ENCODE data around the gene UPF3A. TPM values are rescaled to one million over a fixed set of nuclear protein-coding genes. Genes with fewer than 3 reads are reported as not detected.

The UPF3A gene
- total and polyA plus RNA-seq, 2 experiments from 2014 or later: 45.0 to 174 TPM

DNA sequence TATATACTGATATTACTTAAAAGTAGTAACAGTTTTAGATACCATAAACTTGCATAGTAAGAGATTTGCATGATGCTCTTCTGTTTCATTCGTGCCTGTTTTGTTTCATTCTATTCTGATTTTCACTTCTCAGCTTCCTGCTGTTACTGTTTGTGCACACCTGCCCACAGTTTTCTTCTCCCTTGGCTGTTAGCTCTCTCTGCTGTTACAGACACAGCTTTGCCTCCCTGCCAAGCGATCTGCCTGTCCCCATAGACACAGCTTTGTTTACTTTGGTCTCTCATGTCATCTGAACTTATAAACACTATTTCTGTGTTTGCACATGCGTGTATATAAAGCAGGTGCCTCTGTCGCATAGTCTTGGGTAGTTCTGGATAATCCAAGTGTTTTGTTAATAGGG lies 21.4 kb upstream of the UPF3A start (continued):
- TF ChIP-seq, protein P1, sequence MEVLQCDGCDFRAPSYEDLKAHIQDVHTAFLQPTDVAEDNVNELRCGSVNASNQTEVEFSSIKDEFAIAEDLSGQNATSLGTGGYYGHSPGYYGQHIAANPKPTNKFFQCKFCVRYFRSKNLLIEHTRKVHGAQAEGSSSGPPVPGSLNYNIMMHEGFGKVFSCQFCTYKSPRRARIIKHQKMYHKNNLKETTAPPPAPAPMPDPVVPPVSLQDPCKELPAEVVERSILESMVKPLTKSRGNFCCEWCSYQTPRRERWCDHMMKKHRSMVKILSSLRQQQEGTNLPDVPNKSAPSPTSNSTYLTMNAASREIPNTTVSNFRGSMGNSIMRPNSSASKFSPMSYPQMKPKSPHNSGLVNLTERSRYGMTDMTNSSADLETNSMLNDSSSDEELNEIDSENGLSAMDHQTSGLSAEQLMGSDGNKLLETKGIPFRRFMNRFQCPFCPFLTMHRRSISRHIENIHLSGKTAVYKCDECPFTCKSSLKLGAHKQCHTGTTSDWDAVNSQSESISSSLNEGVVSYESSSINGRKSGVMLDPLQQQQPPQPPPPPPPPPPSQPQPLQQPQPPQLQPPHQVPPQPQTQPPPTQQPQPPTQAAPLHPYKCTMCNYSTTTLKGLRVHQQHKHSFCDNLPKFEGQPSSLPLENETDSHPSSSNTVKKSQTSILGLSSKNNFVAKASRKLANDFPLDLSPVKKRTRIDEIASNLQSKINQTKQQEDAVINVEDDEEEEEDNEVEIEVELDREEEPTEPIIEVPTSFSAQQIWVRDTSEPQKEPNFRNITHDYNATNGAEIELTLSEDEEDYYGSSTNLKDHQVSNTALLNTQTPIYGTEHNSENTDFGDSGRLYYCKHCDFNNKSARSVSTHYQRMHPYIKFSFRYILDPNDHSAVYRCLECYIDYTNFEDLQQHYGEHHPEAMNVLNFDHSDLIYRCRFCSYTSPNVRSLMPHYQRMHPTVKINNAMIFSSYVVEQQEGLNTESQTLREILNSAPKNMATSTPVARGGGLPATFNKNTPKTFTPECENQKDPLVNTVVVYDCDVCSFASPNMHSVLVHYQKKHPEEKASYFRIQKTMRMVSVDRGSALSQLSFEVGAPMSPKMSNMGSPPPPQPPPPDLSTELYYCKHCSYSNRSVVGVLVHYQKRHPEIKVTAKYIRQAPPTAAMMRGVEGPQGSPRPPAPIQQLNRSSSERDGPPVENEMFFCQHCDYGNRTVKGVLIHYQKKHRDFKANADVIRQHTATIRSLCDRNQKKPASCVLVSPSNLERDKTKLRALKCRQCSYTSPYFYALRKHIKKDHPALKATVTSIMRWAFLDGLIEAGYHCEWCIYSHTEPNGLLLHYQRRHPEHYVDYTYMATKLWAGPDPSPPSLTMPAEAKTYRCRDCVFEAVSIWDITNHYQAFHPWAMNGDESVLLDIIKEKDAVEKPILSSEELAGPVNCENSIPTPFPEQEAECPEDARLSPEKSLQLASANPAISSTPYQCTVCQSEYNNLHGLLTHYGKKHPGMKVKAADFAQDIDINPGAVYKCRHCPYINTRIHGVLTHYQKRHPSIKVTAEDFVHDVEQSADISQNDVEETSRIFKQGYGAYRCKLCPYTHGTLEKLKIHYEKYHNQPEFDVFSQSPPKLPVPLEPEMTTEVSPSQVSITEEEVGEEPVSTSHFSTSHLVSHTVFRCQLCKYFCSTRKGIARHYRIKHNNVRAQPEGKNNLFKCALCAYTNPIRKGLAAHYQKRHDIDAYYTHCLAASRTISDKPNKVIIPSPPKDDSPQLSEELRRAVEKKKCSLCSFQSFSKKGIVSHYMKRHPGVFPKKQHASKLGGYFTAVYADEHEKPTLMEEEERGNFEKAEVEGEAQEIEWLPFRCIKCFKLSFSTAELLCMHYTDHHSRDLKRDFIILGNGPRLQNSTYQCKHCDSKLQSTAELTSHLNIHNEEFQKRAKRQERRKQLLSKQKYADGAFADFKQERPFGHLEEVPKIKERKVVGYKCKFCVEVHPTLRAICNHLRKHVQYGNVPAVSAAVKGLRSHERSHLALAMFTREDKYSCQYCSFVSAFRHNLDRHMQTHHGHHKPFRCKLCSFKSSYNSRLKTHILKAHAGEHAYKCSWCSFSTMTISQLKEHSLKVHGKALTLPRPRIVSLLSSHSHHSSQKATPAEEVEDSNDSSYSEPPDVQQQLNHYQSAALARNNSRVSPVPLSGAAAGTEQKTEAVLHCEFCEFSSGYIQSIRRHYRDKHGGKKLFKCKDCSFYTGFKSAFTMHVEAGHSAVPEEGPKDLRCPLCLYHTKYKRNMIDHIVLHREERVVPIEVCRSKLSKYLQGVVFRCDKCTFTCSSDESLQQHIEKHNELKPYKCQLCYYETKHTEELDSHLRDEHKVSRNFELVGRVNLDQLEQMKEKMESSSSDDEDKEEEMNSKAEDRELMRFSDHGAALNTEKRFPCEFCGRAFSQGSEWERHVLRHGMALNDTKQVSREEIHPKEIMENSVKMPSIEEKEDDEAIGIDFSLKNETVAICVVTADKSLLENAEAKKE (CRISPR knock-in tag; IDR thresholded peaks at IDR 0.05): no peak
- TF ChIP-seq, protein P2, sequence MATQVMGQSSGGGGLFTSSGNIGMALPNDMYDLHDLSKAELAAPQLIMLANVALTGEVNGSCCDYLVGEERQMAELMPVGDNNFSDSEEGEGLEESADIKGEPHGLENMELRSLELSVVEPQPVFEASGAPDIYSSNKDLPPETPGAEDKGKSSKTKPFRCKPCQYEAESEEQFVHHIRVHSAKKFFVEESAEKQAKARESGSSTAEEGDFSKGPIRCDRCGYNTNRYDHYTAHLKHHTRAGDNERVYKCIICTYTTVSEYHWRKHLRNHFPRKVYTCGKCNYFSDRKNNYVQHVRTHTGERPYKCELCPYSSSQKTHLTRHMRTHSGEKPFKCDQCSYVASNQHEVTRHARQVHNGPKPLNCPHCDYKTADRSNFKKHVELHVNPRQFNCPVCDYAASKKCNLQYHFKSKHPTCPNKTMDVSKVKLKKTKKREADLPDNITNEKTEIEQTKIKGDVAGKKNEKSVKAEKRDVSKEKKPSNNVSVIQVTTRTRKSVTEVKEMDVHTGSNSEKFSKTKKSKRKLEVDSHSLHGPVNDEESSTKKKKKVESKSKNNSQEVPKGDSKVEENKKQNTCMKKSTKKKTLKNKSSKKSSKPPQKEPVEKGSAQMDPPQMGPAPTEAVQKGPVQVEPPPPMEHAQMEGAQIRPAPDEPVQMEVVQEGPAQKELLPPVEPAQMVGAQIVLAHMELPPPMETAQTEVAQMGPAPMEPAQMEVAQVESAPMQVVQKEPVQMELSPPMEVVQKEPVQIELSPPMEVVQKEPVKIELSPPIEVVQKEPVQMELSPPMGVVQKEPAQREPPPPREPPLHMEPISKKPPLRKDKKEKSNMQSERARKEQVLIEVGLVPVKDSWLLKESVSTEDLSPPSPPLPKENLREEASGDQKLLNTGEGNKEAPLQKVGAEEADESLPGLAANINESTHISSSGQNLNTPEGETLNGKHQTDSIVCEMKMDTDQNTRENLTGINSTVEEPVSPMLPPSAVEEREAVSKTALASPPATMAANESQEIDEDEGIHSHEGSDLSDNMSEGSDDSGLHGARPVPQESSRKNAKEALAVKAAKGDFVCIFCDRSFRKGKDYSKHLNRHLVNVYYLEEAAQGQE (IDR thresholded peaks at IDR 0.05; ENCODE audit: unreplicated experiment): no peak

- Mint-ChIP-seq H3K27ac (no peak overlapping the region), H3K36me3 (ENCODE audit: low read depth) (peaks cover 88% of the 10 kb centered on the region), H3K4me1 (peaks cover 23% of the 10 kb centered on the region), H3K9me3 (no peaks in the 10 kb centered on the region), H3K4me3 (no peak overlapping the region), H3K27me3 (ENCODE audit: insufficient read depth, low read depth, poor library complexity) (no peaks in the 10 kb centered on the region)
- Histone ChIP-seq H3K4me3 (no peak overlapping the region), H3K36me3 (ENCODE audit: insufficient read depth) (peaks cover 66% of the 10 kb centered on the region), H3K27ac (ENCODE audit: low read depth) (no peak overlapping the region), H4K20me1 (replicated peaks; ENCODE audit: insufficient read depth) (peaks cover 17% of the 10 kb centered on the region; the same call in 1 of the 2 replicates), H3K79me2 (replicated peaks; ENCODE audit: insufficient read depth) (peaks cover 6% of the 10 kb centered on the region), H3F3A (replicated peaks; ENCODE audit: low read depth) (0 out of 2 replicates have a peak, but pooled peaks cover 5% of the 10 kb centered on the region), H3K9me2 (ENCODE audit: insufficient read depth) (no peaks in the 10 kb centered on the region), H3K27me3 (ENCODE audit: insufficient read depth) (no peaks in the 10 kb centered on the region), H2AFZ (no peak overlapping the region), H3K4me1 (ENCODE audit: insufficient read depth) (peaks cover 17% of the 10 kb centered on the region), H3K4me2 (no peak overlapping the region)
- ATAC-seq: no peak
- no peak for DNase-seq (ENCODE audit: low spot score)
- no peak for TF ChIP-seq STAT1 (IDR thresholded peaks at IDR 0.05; ENCODE audit: unreplicated experiment)
- TF ChIP-seq, protein P1 (CRISPR knock-in tag; IDR thresholded peaks at IDR 0.05): no peak
Observed at GRCh38 chr13:114260814-114261213, 20.6 kb upstream of the UPF3A start.
